ENCODE measurements around the gene PLEKHM2. TPM values are rescaled to one million over a fixed set of nuclear protein-coding genes. Genes with fewer than 3 reads are reported as not detected.

Gene PLEKHM2
- total RNA-seq, 1 experiment from 2014 or later: 51.5 TPM

- Mint-ChIP-seq H3K4me1 (ENCODE audit: insufficient read depth, unreplicated experiment) (no peaks in the 10 kb centered on the region), H3K9me3 (ENCODE audit: unreplicated experiment) (no peaks in the 10 kb centered on the region), H3K36me3 (ENCODE audit: insufficient read depth, unreplicated experiment) (peaks cover 97% of the 10 kb centered on the region), H3K27me3 (ENCODE audit: insufficient read depth, unreplicated experiment) (no peaks in the 10 kb centered on the region), H3K27ac (ENCODE audit: low read depth, unreplicated experiment) (no peak overlapping the region), H3K4me3 (ENCODE audit: unreplicated experiment) (no peak overlapping the region)
- no TSS peak for BruUV-seq (replicated peaks)
- no peak for TF ChIP-seq CTCF (IDR thresholded peaks at IDR 0.05; ENCODE audit: unreplicated experiment)
- DNase-seq (ENCODE audit: unreplicated experiment): no peak
- ChIA-PET POLR2A (interaction anchor here (0.7 to 1.5 kb wide), 2 partner anchors 15 to 21 kb away, joined by 3 to 6 read pairs; no protein-coding TSS in a partner anchor), CTCF (no interaction called here)
- intact Hi-C loops (cut with micrococcal nuclease): no loop called here
Observed at GRCh38 chr1:15639262-15639661, 44.9 kb upstream of the PLEKHM2 start.

GRCh38 chr1:15639931-15640330 lies 44.2 kb upstream of the PLEKHM2 start:
- H3K27ac Mint-ChIP-seq (ENCODE audit: low read depth, unreplicated experiment): no peak overlapping the region
- no peaks in the 10 kb centered on the region for H3K27me3 Mint-ChIP-seq (ENCODE audit: insufficient read depth, unreplicated experiment)
- BruUV-seq (replicated peaks): no TSS peak
- ChIA-PET POLR2A (interaction anchor here (1.5 kb wide), 1 partner anchor 21 kb away, joined by 6 read pairs; no protein-coding TSS in a partner anchor), CTCF (no interaction called here)
- intact Hi-C loops (cut with micrococcal nuclease): no loop called here
- H3K4me3 Mint-ChIP-seq (ENCODE audit: unreplicated experiment): no peak overlapping the region
- H3K36me3 Mint-ChIP-seq (ENCODE audit: insufficient read depth, unreplicated experiment): peaks cover 96% of the 10 kb centered on the region
- H3K4me1 Mint-ChIP-seq (ENCODE audit: insufficient read depth, unreplicated experiment): no peaks in the 10 kb centered on the region
- TF ChIP-seq CTCF (IDR thresholded peaks at IDR 0.05; ENCODE audit: unreplicated experiment): no peak
- DNase-seq (ENCODE audit: unreplicated experiment): no peak
- no peaks in the 10 kb centered on the region for H3K9me3 Mint-ChIP-seq (ENCODE audit: unreplicated experiment)

GRCh38 chr1:15640667-15641066 lies 43.5 kb upstream of the PLEKHM2 start:
- Mint-ChIP-seq H3K36me3 (ENCODE audit: insufficient read depth, unreplicated experiment) (peaks cover 96% of the 10 kb centered on the region), H3K4me3 (ENCODE audit: unreplicated experiment) (no peak overlapping the region), H3K9me3 (ENCODE audit: unreplicated experiment) (no peaks in the 10 kb centered on the region), H3K4me1 (ENCODE audit: insufficient read depth, unreplicated experiment) (no peaks in the 10 kb centered on the region), H3K27ac (ENCODE audit: low read depth, unreplicated experiment) (no peak overlapping the region), H3K27me3 (ENCODE audit: insufficient read depth, unreplicated experiment) (no peaks in the 10 kb centered on the region)
- CTCF ChIA-PET: interaction anchor here (0.6 kb wide), 1 partner anchor 11 kb away, joined by 3 read pairs; no protein-coding TSS in a partner anchor
- DNase-seq (ENCODE audit: unreplicated experiment): no peak
- POLR2A ChIA-PET: interaction anchor here (0.7 to 1.1 kb wide), 2 partner anchors 22 to 43 kb away, joined by 3 to 4 read pairs; no protein-coding TSS in a partner anchor
- TF ChIP-seq CTCF (IDR thresholded peaks at IDR 0.05; ENCODE audit: unreplicated experiment): no peak
- intact Hi-C loops (cut with micrococcal nuclease): no loop called here
- no TSS peak for BruUV-seq (replicated peaks)

GRCh38 chr1:15649937-15650336 lies 34.2 kb upstream of the PLEKHM2 start:
- H3K36me3 Mint-ChIP-seq (ENCODE audit: insufficient read depth, unreplicated experiment): peaks cover 87% of the 10 kb centered on the region
- no peaks in the 10 kb centered on the region for H3K9me3 Mint-ChIP-seq (ENCODE audit: unreplicated experiment)
- no TSS peak for BruUV-seq (replicated peaks)
- ChIA-PET POLR2A (interaction anchor here (0.8 to 1.1 kb wide), 3 partner anchors 14 to 31 kb away, joined by 3 to 4 read pairs (median 4); no protein-coding TSS in a partner anchor), CTCF (no interaction called here)
- no peak for DNase-seq (ENCODE audit: unreplicated experiment)
- H3K27me3 Mint-ChIP-seq (ENCODE audit: insufficient read depth, unreplicated experiment): no peaks in the 10 kb centered on the region
- intact Hi-C loops (cut with micrococcal nuclease): no loop called here
- no peak overlapping the region for H3K4me3 Mint-ChIP-seq (ENCODE audit: unreplicated experiment)
- TF ChIP-seq CTCF (IDR thresholded peaks at IDR 0.05; ENCODE audit: unreplicated experiment): no peak
- no peak overlapping the region for H3K27ac Mint-ChIP-seq (ENCODE audit: low read depth, unreplicated experiment)
- H3K4me1 Mint-ChIP-seq (ENCODE audit: insufficient read depth, unreplicated experiment): no peaks in the 10 kb centered on the region

Measured in MCF 10A (cell line).